ENCODE data around the gene STARD5. TPM values are rescaled to one million over a fixed set of nuclear protein-coding genes. Genes with fewer than 3 reads are reported as not detected.

STARD5 gene
- total RNA-seq, 1 experiment from 2014 or later: 0.41 TPM

DNA sequence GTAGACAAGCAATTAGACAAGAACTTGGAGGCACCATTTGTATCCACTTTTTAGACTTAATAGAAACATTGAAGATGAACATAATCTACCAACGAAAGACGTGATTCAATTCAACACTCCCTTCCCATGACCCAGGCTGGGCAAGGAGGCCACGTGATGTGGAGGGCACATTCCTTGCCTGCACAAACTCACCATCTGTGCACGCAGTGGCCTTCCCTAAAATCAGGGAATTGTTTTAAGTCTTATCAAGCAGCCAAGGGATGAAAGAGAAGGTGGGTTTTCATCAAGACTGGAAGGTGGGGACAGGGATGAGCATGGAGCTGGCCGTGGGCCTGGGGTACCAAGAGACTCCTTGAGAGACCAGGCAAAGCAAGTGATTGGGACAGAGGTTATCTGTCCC lies 13.5 kb downstream of the STARD5 start:
- no peak overlapping the region for H3K27ac ChIP-seq
- H3K4me2 ChIP-seq: no peak overlapping the region
- no peaks in the 10 kb centered on the region for H3K9me2 ChIP-seq (ENCODE audit: insufficient read depth)
- CTCF ChIA-PET: no interaction called here
- no peaks in the 10 kb centered on the region for H3K79me2 ChIP-seq (ENCODE audit: low read depth)
- POLR2A ChIA-PET (ENCODE audit: unreplicated experiment): no interaction called here
- no peaks in the 10 kb centered on the region for H3K36me3 ChIP-seq (ENCODE audit: low read depth)
- DNase-seq: no peak
- intact Hi-C loops (cut with micrococcal nuclease; ENCODE audit: unreplicated experiment): no loop called here
- H3F3A ChIP-seq (ENCODE audit: insufficient read depth, low read depth): no peaks in the 10 kb centered on the region
- H3K27me3 ChIP-seq (ENCODE audit: insufficient read depth, low read depth): no peaks in the 10 kb centered on the region
- H3K4me3 ChIP-seq: no peak overlapping the region
- H3K9me3 ChIP-seq (ENCODE audit: insufficient read depth, low read depth): no peaks in the 10 kb centered on the region
- TF ChIP-seq, protein P1, sequence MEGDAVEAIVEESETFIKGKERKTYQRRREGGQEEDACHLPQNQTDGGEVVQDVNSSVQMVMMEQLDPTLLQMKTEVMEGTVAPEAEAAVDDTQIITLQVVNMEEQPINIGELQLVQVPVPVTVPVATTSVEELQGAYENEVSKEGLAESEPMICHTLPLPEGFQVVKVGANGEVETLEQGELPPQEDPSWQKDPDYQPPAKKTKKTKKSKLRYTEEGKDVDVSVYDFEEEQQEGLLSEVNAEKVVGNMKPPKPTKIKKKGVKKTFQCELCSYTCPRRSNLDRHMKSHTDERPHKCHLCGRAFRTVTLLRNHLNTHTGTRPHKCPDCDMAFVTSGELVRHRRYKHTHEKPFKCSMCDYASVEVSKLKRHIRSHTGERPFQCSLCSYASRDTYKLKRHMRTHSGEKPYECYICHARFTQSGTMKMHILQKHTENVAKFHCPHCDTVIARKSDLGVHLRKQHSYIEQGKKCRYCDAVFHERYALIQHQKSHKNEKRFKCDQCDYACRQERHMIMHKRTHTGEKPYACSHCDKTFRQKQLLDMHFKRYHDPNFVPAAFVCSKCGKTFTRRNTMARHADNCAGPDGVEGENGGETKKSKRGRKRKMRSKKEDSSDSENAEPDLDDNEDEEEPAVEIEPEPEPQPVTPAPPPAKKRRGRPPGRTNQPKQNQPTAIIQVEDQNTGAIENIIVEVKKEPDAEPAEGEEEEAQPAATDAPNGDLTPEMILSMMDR (conservative IDR thresholded peaks at IDR 0.05): no peak
- no peak for TF ChIP-seq EZH2 (IDR thresholded peaks at IDR 0.05; ENCODE audit: low read depth)
- H4K20me1 ChIP-seq (ENCODE audit: insufficient read depth): no peaks in the 10 kb centered on the region
- no peaks in the 10 kb centered on the region for H3K4me1 ChIP-seq (replicated peaks; ENCODE audit: insufficient read depth)
- no peak overlapping the region for H2AFZ ChIP-seq
- BruUV-seq (replicated peaks): no TSS peak

DNA sequence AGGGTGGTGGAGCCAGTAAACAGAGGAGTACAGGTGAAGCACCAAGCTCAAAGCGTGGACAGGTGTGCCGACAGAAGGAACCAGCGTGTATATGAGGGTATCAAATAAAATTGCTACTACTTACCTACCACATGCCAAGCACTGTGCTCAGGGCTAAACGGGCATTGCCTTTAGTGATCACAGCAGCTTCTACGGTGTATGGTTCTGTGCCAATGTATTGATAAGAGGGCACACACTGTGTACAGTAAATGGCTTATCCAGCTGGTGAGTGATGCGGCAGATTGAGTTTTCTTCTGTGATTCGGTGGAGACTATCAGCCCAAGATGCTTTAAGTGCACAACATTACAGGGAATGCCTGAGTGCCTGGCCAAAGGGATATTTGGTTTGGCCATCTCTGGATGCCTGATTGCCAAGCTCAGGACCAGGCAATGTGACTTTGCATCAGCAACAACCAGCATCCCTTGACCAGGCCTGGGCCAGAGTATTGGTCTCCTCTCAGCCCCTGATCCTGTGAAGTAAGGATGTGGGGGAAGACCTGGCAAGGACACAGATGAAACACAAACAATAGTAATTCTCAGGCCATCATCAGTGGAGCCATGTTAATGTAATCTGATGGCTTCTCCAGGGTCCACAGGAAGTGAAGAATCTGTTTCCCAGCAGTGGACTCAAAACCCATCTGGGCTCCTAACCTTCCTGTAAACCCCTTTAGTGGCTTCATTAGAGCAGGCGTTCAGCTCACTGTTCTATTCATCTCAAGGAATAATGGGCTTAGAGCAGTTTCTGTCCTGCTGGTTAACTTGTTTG lies 14.1 kb downstream of the STARD5 start:
- no TSS peak for BruUV-seq (replicated peaks)
- intact Hi-C loops (cut with micrococcal nuclease; ENCODE audit: unreplicated experiment): no loop called here
- DNase-seq: no peak
- H3K9me2 ChIP-seq (ENCODE audit: insufficient read depth): no peaks in the 10 kb centered on the region
- H3K27me3 ChIP-seq (ENCODE audit: insufficient read depth, low read depth): no peaks in the 10 kb centered on the region
- H3K4me1 ChIP-seq (replicated peaks; ENCODE audit: insufficient read depth): no peaks in the 10 kb centered on the region
- ChIA-PET CTCF (no interaction called here), POLR2A (ENCODE audit: unreplicated experiment) (no interaction called here)
- H3F3A ChIP-seq (ENCODE audit: insufficient read depth, low read depth): no peaks in the 10 kb centered on the region
- no peaks in the 10 kb centered on the region for H3K79me2 ChIP-seq (ENCODE audit: low read depth)
- H3K27ac ChIP-seq: no peak overlapping the region
- no peaks in the 10 kb centered on the region for H3K9me3 ChIP-seq (ENCODE audit: insufficient read depth, low read depth)
- no peaks in the 10 kb centered on the region for H4K20me1 ChIP-seq (ENCODE audit: insufficient read depth)
- TF ChIP-seq, protein P1 (conservative IDR thresholded peaks at IDR 0.05): no peak
- no peak for TF ChIP-seq EZH2 (IDR thresholded peaks at IDR 0.05; ENCODE audit: low read depth)
- H3K4me3 ChIP-seq: no peak overlapping the region
- H3K4me2 ChIP-seq: no peak overlapping the region
- no peaks in the 10 kb centered on the region for H3K36me3 ChIP-seq (ENCODE audit: low read depth)
- H2AFZ ChIP-seq: no peak overlapping the region

DNA sequence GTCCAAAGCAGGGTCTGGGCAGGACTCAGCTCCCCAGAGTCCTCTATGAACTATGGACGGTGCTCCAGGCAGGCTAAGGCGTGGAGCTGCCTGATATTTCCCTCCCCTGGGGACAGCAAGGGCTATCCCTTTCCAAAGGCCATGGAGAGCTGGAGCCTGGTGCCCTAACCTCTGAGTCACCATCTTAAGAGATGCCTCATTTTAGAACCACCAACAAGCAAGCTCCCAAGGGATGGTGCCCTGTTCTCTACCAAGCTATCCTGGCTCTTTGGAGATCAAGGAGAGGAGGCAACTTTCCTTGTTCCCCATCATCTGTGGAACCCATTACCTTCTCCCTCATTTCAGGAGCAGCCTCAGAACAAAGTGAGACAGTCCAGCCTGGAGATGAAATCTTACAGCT lies 15.7 kb downstream of the STARD5 start:
- no peaks in the 10 kb centered on the region for H3K36me3 ChIP-seq (ENCODE audit: low read depth)
- H3K27ac ChIP-seq: no peak overlapping the region
- H3K9me3 ChIP-seq (ENCODE audit: insufficient read depth, low read depth): no peaks in the 10 kb centered on the region
- no peaks in the 10 kb centered on the region for H3F3A ChIP-seq (ENCODE audit: insufficient read depth, low read depth)
- no peaks in the 10 kb centered on the region for H3K9me2 ChIP-seq (ENCODE audit: insufficient read depth)
- no peak overlapping the region for H3K4me2 ChIP-seq
- no peaks in the 10 kb centered on the region for H4K20me1 ChIP-seq (ENCODE audit: insufficient read depth)
- no peak overlapping the region for H2AFZ ChIP-seq
- CTCF ChIA-PET: no interaction called here
- no peaks in the 10 kb centered on the region for H3K79me2 ChIP-seq (ENCODE audit: low read depth)
- no peak for TF ChIP-seq EZH2 (IDR thresholded peaks at IDR 0.05; ENCODE audit: low read depth)
- TF ChIP-seq, protein P1 (conservative IDR thresholded peaks at IDR 0.05): no peak
- no peaks in the 10 kb centered on the region for H3K27me3 ChIP-seq (ENCODE audit: insufficient read depth, low read depth)
- intact Hi-C loops (cut with micrococcal nuclease; ENCODE audit: unreplicated experiment): no loop called here
- no peak overlapping the region for H3K4me3 ChIP-seq
- no TSS peak for BruUV-seq (replicated peaks)
- no peak for DNase-seq
- POLR2A ChIA-PET (ENCODE audit: unreplicated experiment): no interaction called here
- no peaks in the 10 kb centered on the region for H3K4me1 ChIP-seq (replicated peaks; ENCODE audit: insufficient read depth)

Measured in PC-9 (cell line).